NB4 (cell line): ENCODE measurements around the gene DNAH8.

ENCODE experiments used
- DNase-seq: peaks from one replicate; pipeline ENCODE4 v3.0.0; 2010; ENCODE audit warnings: low read depth
- H3K4me3 ChIP-seq: one replicate; pipeline ENCODE4 v1.5.1; 2011; ENCODE audit warnings: mild to moderate bottlenecking, low read depth, low read length, moderate library complexity
- MYC ChIP-seq: IDR thresholded peaks from 2 replicates; pipeline ENCODE4 v1.6.1; 2011; ENCODE audit warnings: low read depth, low read length
- POLR2A ChIP-seq: IDR thresholded peaks from 2 replicates; pipeline ENCODE4 v1.6.1; 2011; ENCODE audit warnings: mild to moderate bottlenecking; ENCODE audit not compliant: insufficient read length; ENCODE audit errors: extremely low read depth
- TF ChIP-seq, protein P1 (sequence below): IDR thresholded peaks from one replicate; pipeline ENCODE4 v1.5.1; 2012; ENCODE audit warnings: low read depth, low read length
- TF ChIP-seq, protein P2 (sequence below): IDR thresholded peaks from 2 replicates; pipeline ENCODE4 v1.6.1; 2011; ENCODE audit warnings: low read depth, low read length

DNAH8 gene

DNA sequence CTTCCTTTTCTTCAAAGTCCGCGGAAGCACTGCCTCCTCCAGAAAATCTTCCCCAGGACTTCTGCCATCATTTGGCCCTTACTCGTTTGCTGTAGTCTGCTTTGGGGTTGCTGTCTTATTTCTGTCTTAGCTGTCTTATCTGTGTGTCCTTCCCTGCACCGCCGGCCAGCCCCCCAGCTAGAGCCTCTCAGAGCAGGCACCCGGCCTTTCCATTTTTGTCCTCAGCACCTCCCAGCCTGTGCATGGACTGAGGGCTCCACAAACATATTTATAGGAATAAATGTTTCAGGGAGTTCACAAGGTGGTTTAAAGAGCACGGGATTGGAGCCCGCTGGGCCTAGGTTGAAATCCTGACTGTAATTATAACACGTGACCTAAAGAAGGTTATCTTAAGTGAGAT lies 341.6 kb downstream of the DNAH8 start:
- no peak overlapping the region for H3K4me3 ChIP-seq
- TF ChIP-seq, protein P1, sequence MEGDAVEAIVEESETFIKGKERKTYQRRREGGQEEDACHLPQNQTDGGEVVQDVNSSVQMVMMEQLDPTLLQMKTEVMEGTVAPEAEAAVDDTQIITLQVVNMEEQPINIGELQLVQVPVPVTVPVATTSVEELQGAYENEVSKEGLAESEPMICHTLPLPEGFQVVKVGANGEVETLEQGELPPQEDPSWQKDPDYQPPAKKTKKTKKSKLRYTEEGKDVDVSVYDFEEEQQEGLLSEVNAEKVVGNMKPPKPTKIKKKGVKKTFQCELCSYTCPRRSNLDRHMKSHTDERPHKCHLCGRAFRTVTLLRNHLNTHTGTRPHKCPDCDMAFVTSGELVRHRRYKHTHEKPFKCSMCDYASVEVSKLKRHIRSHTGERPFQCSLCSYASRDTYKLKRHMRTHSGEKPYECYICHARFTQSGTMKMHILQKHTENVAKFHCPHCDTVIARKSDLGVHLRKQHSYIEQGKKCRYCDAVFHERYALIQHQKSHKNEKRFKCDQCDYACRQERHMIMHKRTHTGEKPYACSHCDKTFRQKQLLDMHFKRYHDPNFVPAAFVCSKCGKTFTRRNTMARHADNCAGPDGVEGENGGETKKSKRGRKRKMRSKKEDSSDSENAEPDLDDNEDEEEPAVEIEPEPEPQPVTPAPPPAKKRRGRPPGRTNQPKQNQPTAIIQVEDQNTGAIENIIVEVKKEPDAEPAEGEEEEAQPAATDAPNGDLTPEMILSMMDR = no peak
- TF ChIP-seq, protein P2, sequence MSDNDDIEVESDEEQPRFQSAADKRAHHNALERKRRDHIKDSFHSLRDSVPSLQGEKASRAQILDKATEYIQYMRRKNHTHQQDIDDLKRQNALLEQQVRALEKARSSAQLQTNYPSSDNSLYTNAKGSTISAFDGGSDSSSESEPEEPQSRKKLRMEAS = no peak
- no peak for TF ChIP-seq POLR2A
- TF ChIP-seq MYC = no peak
- no peak for DNase-seq

GRCh38 chr6:39057251-39058155 lies 342.4 kb downstream of the DNAH8 start:
- TF ChIP-seq, protein P2 = no peak
- TF ChIP-seq POLR2A = no peak
- no peak for TF ChIP-seq MYC
- TF ChIP-seq, protein P1 = no peak
- H3K4me3 ChIP-seq = no peak overlapping the region
- DNase-seq = no peak

GRCh38 chr6:39058471-39059147 lies 343.5 kb downstream of the DNAH8 start:
- TF ChIP-seq MYC (no peak), POLR2A (no peak)
- TF ChIP-seq, protein P2 = no peak
- TF ChIP-seq, protein P1 = no peak

DNA sequence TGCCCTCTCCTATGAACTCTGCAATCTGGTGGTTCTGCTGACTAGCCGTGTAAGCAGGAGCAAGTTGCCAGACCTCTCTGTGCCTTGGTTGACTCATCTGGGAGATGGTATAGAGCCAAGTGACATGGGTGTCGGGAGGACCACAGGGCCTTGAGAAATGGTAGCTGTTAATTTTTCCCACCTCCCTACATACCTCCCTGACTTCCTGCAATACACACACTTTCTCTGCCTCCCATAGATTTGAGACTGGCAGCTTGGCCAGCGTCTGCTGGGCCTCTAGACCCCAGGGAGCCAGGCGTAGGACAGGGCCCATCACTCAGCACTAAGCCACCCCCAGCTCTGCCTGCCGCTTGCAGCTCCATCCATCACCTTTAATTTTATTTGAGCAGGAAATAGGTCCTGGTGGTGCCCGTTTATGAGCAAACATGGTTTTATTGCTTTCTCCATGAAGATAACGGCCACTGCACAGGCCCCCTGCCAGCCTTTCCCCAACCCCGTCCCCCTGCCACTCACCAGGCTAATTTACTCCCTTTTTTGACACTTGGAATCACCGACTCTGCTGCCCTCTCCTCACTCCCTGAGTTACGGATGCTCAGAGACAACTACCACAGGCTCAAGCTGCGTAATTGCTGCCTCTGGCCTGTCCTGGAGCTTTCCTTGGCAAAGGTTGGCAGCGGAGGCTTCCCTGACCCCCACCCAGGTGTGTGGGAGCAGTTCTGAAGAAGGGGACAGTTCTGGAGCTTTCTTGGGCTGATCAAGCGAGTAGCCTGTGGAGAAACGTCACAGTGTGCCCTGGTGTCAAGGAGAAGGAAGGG lies 344.6 kb downstream of the DNAH8 start:
- H3K4me3 ChIP-seq = no peak overlapping the region
- DNase-seq = no peak
- no peak for TF ChIP-seq MYC
- TF ChIP-seq, protein P1 = no peak
- TF ChIP-seq, protein P2 = no peak
- TF ChIP-seq POLR2A = no peak

More at GRCh38 chr6:39058471-39059147, 343.5 kb downstream of the DNAH8 start:
- H3K4me3 ChIP-seq = no peak overlapping the region
- no peak for DNase-seq

DNA sequence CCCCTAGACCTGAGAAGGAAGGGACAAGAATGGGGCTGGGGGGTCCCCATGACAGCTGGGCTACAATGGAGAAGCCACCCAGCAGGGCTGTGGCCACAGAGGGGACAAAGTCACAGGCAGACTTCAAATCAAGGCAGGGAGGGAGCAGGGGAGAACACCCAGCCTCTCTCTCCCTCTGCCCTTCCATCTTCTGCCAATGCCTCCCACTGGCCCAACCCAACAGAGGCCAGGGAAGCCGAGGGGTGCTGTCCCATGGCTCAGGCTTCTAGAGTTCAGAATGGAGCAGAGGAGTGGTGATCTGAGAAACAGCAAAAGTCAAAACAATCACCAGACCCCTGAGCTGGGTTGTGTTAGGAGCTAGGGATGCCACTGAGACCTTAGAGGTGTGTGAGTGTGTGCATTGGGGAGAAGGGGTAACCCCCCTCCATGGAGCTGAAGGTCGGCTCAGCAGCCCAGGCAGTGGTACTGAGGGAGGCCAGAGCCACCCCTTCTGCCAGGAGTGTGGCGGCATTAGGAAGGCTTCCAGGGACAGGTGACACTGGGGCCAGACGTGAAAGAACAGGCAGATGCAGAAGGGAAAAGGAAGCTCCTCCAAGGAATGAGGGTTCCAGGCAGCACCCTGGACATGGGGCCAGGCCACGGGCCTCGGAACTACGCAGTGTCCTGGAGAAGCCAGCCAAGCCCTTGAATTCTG lies 345.5 kb downstream of the DNAH8 start:
- H3K4me3 ChIP-seq = no peak overlapping the region
- no peak for DNase-seq
- TF ChIP-seq MYC = no peak
- TF ChIP-seq, protein P2 = no peak
